Hypothalamus (tissue), 51 donors: ENCODE measurements around the gene PDE8B.
A peak's percentile ranks its signal among the peaks of the same experiment; 100 is the strongest.

Experiments used
- DNase-seq, 51 donors: peaks; one replicate each; lab custom pipeline; 2025; lab: John Stamatoyannopoulos, UW

The PDE8B gene

DNA sequence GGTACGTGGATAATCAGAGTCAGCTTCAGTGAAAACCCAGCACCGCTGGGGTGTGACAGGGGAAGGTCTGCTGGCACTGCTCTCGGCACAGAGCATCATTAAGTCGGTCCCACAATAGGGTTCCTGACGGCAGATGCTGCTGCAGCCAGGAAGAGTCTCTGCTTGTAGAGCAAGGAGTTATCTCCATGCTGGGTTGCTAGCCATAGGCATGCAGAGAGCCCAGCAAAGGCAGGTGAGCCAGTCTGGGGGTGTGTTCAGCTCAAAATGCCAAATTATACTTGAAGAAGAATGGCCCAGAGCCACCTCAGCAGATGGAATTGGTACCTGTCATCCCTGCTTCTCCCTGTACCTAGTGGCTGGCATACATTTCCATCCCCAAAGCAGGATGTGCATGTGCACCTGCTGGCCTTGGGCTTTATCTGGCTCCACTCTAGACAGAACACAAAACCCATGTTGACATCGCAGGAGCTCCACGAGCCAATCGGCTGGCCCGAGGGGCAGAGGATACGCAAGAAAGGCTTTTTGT is 180.8 kb downstream of the PDE8B start:
- DNase-seq: no peak

- no peak for DNase-seq
These were observed 183.7 kb downstream of the PDE8B start for GRCh38 chr5:77394064-77394715.

DNA sequence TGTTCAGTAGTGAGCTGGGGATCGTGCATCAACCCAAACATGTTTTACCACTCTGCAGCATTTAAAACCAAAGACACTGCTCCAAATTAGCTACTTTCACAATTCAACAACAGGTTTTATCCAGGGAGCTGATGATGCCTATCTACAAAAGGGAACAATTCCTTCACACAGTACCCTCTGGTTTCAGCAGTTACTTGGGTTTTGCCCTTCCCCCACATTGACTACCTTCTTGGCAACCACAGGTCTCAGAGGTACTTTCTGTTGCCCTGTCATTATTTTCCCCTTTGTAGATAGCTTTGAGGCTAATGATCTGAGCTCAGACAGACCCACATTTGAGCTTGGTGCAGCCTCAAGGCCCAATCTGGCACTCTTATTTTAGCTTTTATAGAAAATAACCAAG is 185.5 kb downstream of the PDE8B start:
- DNase-seq: no peak

DNA sequence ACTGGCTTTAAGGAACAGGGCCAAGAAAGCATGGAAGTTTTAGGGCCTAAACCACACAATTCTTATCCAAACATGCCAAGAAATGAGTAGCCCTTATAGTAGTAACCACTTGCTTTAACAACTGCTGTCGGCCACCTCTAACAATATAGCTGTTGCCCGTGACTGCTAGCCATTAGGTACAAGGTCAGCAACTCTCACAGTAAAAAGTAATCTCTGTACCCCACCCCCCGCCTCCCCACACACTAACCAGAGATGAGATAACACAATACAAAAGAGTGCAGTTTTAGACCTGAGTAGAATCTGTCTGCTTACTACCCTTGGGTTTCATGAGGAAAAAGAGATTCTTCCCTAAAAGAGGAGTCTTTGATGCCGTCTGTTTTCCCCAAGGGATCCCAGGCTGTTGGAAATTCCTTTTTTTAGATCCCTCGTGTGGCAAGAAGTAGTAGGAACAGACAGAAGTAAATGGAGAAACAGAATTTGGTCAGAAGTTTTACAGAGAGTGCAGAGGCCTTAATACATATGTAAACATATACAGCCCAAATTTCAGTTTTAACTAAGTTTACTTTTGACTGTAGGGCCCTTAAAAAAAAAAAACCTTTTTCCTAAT is 187.3 kb downstream of the PDE8B start:
- DNase-seq: no peak

DNA sequence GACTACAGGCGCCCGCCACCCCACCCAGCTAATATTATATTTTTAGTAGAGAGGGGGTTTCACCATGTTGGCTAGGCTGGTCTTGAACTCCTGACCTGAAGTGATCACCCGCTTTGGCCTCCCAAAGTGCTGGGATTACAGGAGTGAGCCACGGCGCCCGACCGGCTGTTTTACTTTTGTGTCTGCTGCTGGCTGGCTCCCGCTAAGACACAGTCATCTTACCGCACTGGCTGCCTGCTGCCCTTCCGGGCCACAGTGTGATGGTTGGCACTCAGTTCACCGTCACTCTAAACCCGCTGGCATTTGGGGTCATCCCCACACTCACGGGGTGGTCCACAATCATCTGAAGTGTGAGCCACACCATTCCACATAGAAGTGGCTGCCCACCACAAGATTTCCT is 188.0 kb downstream of the PDE8B start:
- DNase-seq: no peak

DNA sequence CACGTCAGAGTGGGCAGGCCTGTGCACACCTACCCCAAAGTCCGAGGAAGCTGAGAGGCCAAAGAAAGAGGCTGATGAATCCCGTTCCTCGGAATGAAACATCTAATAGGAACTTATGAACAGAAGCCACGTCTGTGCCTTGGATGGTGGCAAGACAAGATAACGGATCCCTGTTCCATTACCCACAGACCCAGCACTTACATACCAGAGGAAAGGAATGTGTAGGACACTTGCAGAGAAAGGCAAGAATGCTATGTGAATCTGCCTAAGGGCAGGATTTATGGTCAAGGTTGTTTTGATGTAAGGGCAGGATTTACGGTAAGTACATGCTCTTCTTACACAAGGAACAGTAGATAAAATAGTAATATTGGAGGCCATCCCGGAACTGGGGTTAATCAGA is 188.4 kb downstream of the PDE8B start:
- DNase-seq: no peak

DNA sequence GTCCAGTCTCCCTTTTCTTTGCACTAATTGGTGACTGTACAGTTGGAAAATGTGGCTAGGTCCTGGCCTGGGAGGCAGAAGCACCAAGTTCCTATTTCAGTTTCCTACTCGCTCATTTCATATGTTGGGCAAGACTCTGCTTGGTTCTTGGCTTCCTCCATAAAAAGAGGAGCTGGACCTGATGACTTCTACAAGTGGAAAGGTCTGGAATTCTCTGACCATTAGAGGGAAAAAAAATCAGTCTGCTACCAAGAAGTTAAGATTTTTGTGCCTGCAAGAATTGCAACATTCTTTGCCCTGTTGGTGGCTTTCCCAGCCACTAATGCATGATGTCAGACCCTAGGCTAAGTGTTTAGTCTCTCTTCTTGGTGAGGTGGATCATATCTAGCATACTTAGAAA is 190.2 kb downstream of the PDE8B start:
- no peak for DNase-seq

- DNase-seq: no peak
These were observed 192.3 kb downstream of the PDE8B start for GRCh38 chr5:77402796-77403195.

- DNase-seq: no peak
These were observed 196.7 kb downstream of the PDE8B start for GRCh38 chr5:77407152-77407551.

- peak in 3 of 51 donors; percentile 4 to 38 (median 23) for DNase-seq
These were observed 199.6 kb downstream of the PDE8B start for GRCh38 chr5:77409870-77410621.

DNA sequence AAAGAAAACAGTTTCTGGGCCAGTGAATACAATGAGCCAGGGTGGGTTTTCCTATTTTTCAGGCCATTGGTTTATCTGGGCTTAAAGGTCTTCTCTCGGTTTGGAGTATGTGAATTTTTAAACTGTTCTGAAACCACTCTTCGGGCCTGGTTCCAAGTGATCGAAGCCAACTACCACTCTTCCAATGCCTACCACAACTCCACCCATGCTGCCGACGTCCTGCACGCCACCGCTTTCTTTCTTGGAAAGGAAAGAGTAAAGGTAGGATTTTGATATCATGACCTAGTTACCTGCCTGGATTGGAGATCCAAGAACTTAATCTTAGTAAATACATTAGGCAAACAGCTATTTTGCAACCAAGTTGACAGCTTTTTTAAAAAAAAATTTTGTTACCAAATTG is 202.6 kb downstream of the PDE8B start:
- no peak for DNase-seq

GRCh38 chr5:77418162-77418561 is 207.7 kb downstream of the PDE8B start:
- DNase-seq: no peak

DNA sequence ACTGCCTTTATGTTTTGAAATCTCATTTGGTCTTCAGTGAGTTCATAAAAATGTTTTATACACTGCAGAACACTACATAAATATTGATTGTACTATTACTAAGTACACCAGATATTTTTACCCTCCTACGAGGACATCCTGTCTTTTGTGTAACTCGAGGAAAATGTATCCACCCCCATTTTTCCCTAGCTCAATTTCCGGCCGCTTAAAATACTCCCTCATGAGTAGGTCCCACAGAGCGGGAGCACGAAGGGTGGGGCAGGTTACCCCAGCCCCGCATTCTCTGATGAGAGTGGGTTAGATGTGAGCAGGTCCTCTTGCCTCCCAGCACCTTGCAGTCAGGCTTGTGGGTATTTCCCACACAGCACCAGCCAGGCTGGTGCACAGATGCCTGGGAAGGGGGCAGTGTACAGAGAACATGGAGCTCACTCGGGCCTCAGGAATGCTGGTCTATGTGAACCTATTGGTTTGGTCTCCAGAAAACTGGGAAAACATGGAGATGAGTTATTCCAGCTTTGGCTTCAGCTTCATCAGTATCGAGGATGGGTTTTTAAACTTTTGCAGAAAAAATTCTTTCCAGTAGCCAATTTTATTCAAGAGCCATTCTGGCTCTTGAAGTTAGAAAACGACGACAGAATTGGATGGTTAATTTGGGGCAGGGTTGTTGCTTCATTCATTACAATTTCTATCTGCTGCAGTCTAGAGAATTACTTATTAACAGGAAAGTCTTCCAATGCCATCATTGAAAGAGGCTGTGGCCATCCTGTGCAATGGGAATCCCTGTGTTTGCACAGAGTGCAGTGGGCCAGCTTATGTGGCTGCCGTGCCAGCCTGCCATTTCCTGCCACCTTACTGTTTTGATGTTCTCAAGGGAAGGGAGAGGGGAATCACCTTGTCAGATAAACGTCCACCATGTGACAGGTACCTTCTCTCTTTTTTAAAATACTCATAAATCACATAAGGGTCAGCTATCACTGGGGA is 208.4 kb downstream of the PDE8B start:
- peak in 1 of 51 donors; percentile 15 for DNase-seq

- no peak for DNase-seq
These were observed 209.4 kb downstream of the PDE8B start for GRCh38 chr5:77419644-77420582.

DNA sequence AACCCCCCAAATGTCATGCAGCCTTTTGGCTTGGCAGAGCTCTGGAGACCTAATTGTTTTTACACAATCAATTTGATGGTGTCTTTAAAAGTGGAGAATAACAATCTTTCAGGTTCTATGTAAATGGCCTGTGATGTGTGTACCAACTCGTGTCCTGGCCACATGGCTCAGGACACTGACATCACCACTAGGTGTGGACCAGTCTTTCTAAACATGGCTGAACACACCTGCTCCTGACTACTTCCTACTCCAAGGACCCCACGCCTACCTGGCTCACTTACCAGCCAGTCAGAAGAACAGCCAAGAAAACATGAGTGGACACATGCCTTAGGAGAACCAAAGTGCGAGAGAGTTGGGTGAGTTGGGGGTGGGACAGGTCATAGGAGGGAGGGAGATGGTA is 210.5 kb downstream of the PDE8B start:
- no peak for DNase-seq

DNA sequence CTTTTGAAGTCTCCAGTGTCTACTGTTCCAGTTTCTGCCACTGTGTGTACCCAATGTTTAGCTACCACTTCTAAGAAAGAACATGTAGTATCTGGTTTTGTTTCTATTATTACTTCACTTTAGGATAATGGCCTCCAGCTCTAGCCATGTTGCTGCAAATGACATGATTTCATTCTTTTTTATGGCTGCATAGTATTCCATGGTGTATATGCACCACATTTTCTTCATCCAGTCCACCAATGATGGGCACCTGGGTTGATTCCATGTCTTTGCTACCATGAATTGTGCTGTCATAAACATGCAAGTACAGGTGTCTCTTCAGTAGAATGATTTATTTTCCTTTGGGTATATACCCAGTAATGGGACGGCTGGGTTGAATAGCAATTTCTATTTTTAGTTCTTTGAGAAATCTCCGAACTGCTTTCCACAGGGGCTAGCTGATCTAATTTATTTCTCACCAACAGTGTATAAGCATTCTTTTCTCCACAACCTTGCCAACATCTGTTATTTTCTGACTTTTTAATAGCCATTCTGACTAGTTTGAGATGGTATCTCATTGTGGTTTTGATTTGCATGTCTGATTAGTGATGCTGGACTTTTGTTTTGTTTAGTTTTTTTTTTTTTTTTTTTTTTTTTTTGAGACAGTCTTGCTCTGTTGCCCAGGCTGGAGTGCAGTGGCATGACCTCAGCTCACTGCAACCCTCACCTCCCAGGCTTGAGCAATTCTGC is 212.7 kb downstream of the PDE8B start:
- DNase-seq: no peak

DNA sequence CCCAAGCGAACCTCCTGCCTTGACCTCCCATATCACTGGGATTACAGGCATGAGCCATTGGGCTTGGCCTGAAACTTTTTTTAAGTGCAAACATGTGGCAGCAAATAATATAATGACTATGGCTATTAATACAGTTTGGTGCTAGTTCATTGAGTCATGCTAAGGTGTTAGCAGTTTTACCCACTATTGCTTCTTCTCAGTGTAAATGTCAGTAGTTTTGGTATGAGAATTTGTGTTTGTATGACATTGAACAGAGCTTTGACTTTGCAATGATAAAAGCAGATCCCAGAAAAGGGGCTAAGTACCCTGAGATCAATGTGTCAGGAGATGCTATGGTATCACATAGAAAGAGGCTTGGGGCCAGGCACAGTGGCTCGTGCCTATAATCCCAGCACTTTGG is 214.4 kb downstream of the PDE8B start:
- no peak for DNase-seq

DNA sequence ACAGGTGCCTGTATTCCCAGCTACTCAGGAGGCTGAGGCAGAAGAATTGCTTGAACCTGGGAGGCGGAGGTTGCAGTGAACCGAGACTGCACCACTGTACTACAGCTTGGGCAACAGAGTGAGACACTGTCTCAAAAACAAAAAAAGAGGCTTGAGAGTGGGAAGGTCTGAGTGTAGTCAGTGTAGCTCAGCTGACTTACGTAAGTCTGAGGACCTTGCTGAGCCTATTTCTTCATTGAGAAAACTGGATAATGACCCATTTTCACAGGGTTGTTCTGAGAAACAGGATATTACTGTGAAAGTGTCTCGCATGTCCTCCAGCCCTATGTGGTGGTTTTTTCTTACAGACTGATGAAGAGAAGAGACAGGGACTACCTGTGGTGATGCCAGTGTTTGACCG is 214.9 kb downstream of the PDE8B start:
- no peak for DNase-seq
